Immature natural killer cell (primary cell): Measurements from ENCODE around the gene STUM. TPM values are rescaled to one million over a fixed set of nuclear protein-coding genes. Genes with fewer than 3 reads are reported as not detected.
A peak's percentile ranks its signal among the peaks of the same experiment; 100 is the strongest.

Experiments
- DNase-seq, 3 donors: peaks; one replicate each; pipeline ENCODE4 v3.0.0; 2022; ENCODE audit warnings: mixed read lengths in 1 of 3
- H3K27ac Mint-ChIP-seq, 6 donors: one replicate each; pipeline ENCODE4 v1.8.0; 2020; ENCODE audit warnings: mixed read lengths in 6 of 6, mild to moderate bottlenecking in 5 of 6, inconsistent platforms in 4 of 6, moderate library complexity in 3 of 6
- H3K27me3 Mint-ChIP-seq, 3 donors: one replicate each; pipeline ENCODE4 v1.8.0; 2020 to 2021; ENCODE audit warnings: low read depth in 3 of 3, mild to moderate bottlenecking in 3 of 3, mixed read lengths in 3 of 3, moderate library complexity in 3 of 3, inconsistent platforms in 1 of 3
- H3K36me3 Mint-ChIP-seq, 3 donors: one replicate each; pipeline ENCODE4 v1.8.0; 2020; ENCODE audit warnings: mixed read lengths in 3 of 3, inconsistent platforms in 2 of 3, mild to moderate bottlenecking in 2 of 3
- H3K4me1 Mint-ChIP-seq, 2 donors: one replicate each; pipeline ENCODE4 v1.8.0; 2020; ENCODE audit warnings: inconsistent platforms in 2 of 2, mild to moderate bottlenecking in 2 of 2, mixed read lengths in 2 of 2, moderate library complexity in 1 of 2
- H3K4me3 Mint-ChIP-seq, 5 donors: one replicate each; pipeline ENCODE4 v1.8.0; 2020; ENCODE audit warnings: mild to moderate bottlenecking in 5 of 5, mixed read lengths in 5 of 5, inconsistent platforms in 3 of 5, moderate library complexity in 3 of 5
- H3K9me3 Mint-ChIP-seq, 6 donors: one replicate each; pipeline ENCODE4 v1.8.0; 2020; ENCODE audit warnings: mild to moderate bottlenecking in 6 of 6, mixed read lengths in 6 of 6, inconsistent platforms in 4 of 6, moderate library complexity in 3 of 6
- polyA plus RNA-seq, 3 donors: library from polyadenylated mRNA; unstranded; fragments of 300-500 nt; fragmentation: Illumina TruSeq; gene quantifications; one replicate each; pipeline ENCODE4 v1.2.3, GENCODE V29; 2021

Gene STUM
- polyA plus RNA-seq, 3 donors from 2014 or later, result not detected

GRCh38 chr1:226524547-226524946 is 24.0 kb upstream of the STUM start:
- H3K36me3 Mint-ChIP-seq, result no peaks in the 10 kb centered on the region

GRCh38 chr1:226525750-226526149 is 22.8 kb upstream of the STUM start:
- no peak for DNase-seq
- Mint-ChIP-seq H3K36me3 (no peaks in the 10 kb centered on the region), H3K4me3 (no peak overlapping the region), H3K4me1 (no peaks in the 10 kb centered on the region), H3K27me3 (peaks cover 2 to 12% (median 10%) of the 10 kb centered on the region in 3 donors), H3K27ac (no peak overlapping the region), H3K9me3 (peaks cover 0 to 2% (median 0%) of the 10 kb centered on the region in 6 donors)

More at GRCh38 chr1:226524547-226524946, 24.0 kb upstream of the STUM start:
- H3K4me3 Mint-ChIP-seq, result no peak overlapping the region
- H3K9me3 Mint-ChIP-seq, result peaks cover 0 to 2% (median 0%) of the 10 kb centered on the region in 6 donors
- no peaks in the 10 kb centered on the region for H3K4me1 Mint-ChIP-seq
- H3K27ac Mint-ChIP-seq, result no peak overlapping the region
- peaks cover 2 to 16% (median 7%) of the 10 kb centered on the region in 3 donors for H3K27me3 Mint-ChIP-seq
- DNase-seq, result no peak

GRCh38 chr1:226526801-226527595 is 21.6 kb upstream of the STUM start:
- peaks cover 0 to 18% (median 11%) of the 10 kb centered on the region in 3 donors for H3K27me3 Mint-ChIP-seq
- DNase-seq, result no peak
- no peak overlapping the region for H3K27ac Mint-ChIP-seq
- no peaks in the 10 kb centered on the region for H3K36me3 Mint-ChIP-seq
- H3K4me1 Mint-ChIP-seq, result no peaks in the 10 kb centered on the region
- peak overlapping the region in 1 of 5 donors; percentile 20 for H3K4me3 Mint-ChIP-seq
- H3K9me3 Mint-ChIP-seq, result peaks cover 0 to 2% (median 0%) of the 10 kb centered on the region in 6 donors

- peaks cover 7 to 12% of the 10 kb centered on the region in 2 donors for H3K4me1 Mint-ChIP-seq
- H3K4me3 Mint-ChIP-seq, result no peak overlapping the region
- DNase-seq, result no peak
- H3K27ac Mint-ChIP-seq, result no peak overlapping the region
- H3K9me3 Mint-ChIP-seq, result peaks cover 0 to 2% (median 0%) of the 10 kb centered on the region in 6 donors
- H3K27me3 Mint-ChIP-seq, result peaks cover 0 to 17% (median 6%) of the 10 kb centered on the region in 3 donors
- no peaks in the 10 kb centered on the region for H3K36me3 Mint-ChIP-seq
Observed at GRCh38 chr1:226529891-226530290, 18.7 kb upstream of the STUM start.

GRCh38 chr1:226530591-226530990 is 18.0 kb upstream of the STUM start:
- H3K4me1 Mint-ChIP-seq, result peaks cover 8 to 15% of the 10 kb centered on the region in 2 donors
- H3K9me3 Mint-ChIP-seq, result peaks cover 0 to 2% (median 0%) of the 10 kb centered on the region in 6 donors
- no peak for DNase-seq
- H3K36me3 Mint-ChIP-seq, result no peaks in the 10 kb centered on the region
- H3K27me3 Mint-ChIP-seq, result peaks cover 0 to 18% (median 7%) of the 10 kb centered on the region in 3 donors
- H3K27ac Mint-ChIP-seq, result no peak overlapping the region
- H3K4me3 Mint-ChIP-seq, result no peak overlapping the region

GRCh38 chr1:226531360-226532093 is 17.0 kb upstream of the STUM start:
- H3K4me3 Mint-ChIP-seq, result no peak overlapping the region
- H3K36me3 Mint-ChIP-seq, result no peaks in the 10 kb centered on the region
- peaks cover 0 to 17% (median 4%) of the 10 kb centered on the region in 3 donors for H3K27me3 Mint-ChIP-seq
- H3K27ac Mint-ChIP-seq, result no peak overlapping the region
- peaks cover 0 to 2% (median 0%) of the 10 kb centered on the region in 6 donors for H3K9me3 Mint-ChIP-seq
- peaks cover 8 to 15% of the 10 kb centered on the region in 2 donors for H3K4me1 Mint-ChIP-seq
- DNase-seq, result no peak

GRCh38 chr1:226532553-226532952 is 16.0 kb upstream of the STUM start:
- peaks cover 0 to 16% (median 4%) of the 10 kb centered on the region in 3 donors for H3K27me3 Mint-ChIP-seq
- no peak overlapping the region for H3K27ac Mint-ChIP-seq
- no peak for DNase-seq
- H3K9me3 Mint-ChIP-seq, result peaks cover 0 to 2% (median 0%) of the 10 kb centered on the region in 6 donors
- no peaks in the 10 kb centered on the region for H3K36me3 Mint-ChIP-seq
- H3K4me3 Mint-ChIP-seq, result no peak overlapping the region
- peaks cover 8 to 15% of the 10 kb centered on the region in 2 donors for H3K4me1 Mint-ChIP-seq

GRCh38 chr1:226533220-226533619 is 15.3 kb upstream of the STUM start:
- H3K36me3 Mint-ChIP-seq, result no peaks in the 10 kb centered on the region
- H3K4me3 Mint-ChIP-seq, result no peak overlapping the region

GRCh38 chr1:226534098-226534497 is 14.5 kb upstream of the STUM start:
- Mint-ChIP-seq H3K36me3 (no peaks in the 10 kb centered on the region), H3K4me1 (peaks cover 8 to 15% of the 10 kb centered on the region in 2 donors), H3K27me3 (peaks cover 2 to 16% (median 4%) of the 10 kb centered on the region in 3 donors), H3K4me3 (no peak overlapping the region), H3K27ac (no peak overlapping the region), H3K9me3 (no peaks in the 10 kb centered on the region)
- DNase-seq, result no peak

More at GRCh38 chr1:226533220-226533619, 15.3 kb upstream of the STUM start:
- no peak for DNase-seq
- H3K9me3 Mint-ChIP-seq, result no peaks in the 10 kb centered on the region
- no peak overlapping the region for H3K27ac Mint-ChIP-seq
- peaks cover 0 to 16% (median 4%) of the 10 kb centered on the region in 3 donors for H3K27me3 Mint-ChIP-seq
- H3K4me1 Mint-ChIP-seq, result peaks cover 8 to 15% of the 10 kb centered on the region in 2 donors

- peaks cover 2 to 16% (median 4%) of the 10 kb centered on the region in 3 donors for H3K27me3 Mint-ChIP-seq
- no peaks in the 10 kb centered on the region for H3K9me3 Mint-ChIP-seq
- H3K4me1 Mint-ChIP-seq, result peaks cover 8 to 15% of the 10 kb centered on the region in 2 donors
- no peak overlapping the region for H3K27ac Mint-ChIP-seq
- H3K4me3 Mint-ChIP-seq, result peak overlapping the region in 1 of 5 donors; percentile 4
- H3K36me3 Mint-ChIP-seq, result no peaks in the 10 kb centered on the region
- DNase-seq, result peak in 1 of 3 donors; percentile 14
Observed at GRCh38 chr1:226534645-226535044, 13.9 kb upstream of the STUM start.

- Mint-ChIP-seq H3K27me3 (peaks cover 2 to 15% (median 4%) of the 10 kb centered on the region in 3 donors), H3K9me3 (no peaks in the 10 kb centered on the region), H3K36me3 (no peaks in the 10 kb centered on the region), H3K4me1 (peaks cover 8 to 15% of the 10 kb centered on the region in 2 donors), H3K4me3 (no peak overlapping the region), H3K27ac (no peak overlapping the region)
- no peak for DNase-seq
Observed at GRCh38 chr1:226535666-226536065, 12.9 kb upstream of the STUM start.

- no peak overlapping the region for H3K4me3 Mint-ChIP-seq
Observed at GRCh38 chr1:226541231-226541630, 7.3 kb upstream of the STUM start.

GRCh38 chr1:226541631-226542622 is 6.6 kb upstream of the STUM start:
- Mint-ChIP-seq H3K27me3 (peaks cover 3 to 14% (median 5%) of the 10 kb centered on the region in 3 donors), H3K4me1 (no peaks in the 10 kb centered on the region), H3K36me3 (no peaks in the 10 kb centered on the region), H3K4me3 (no peak overlapping the region), H3K27ac (peak overlapping the region in 1 of 6 donors; percentile 28), H3K9me3 (no peaks in the 10 kb centered on the region)
- no peak for DNase-seq

More at GRCh38 chr1:226541231-226541630, 7.3 kb upstream of the STUM start:
- Mint-ChIP-seq H3K27me3 (peaks cover 3 to 9% (median 5%) of the 10 kb centered on the region in 3 donors), H3K9me3 (no peaks in the 10 kb centered on the region), H3K4me1 (no peaks in the 10 kb centered on the region), H3K36me3 (no peaks in the 10 kb centered on the region), H3K27ac (no peak overlapping the region)
- DNase-seq, result no peak
